ENCODE data around the gene CCSER1. TPM values are rescaled to one million over a fixed set of nuclear protein-coding genes. Genes with fewer than 3 reads are reported as not detected.

CCSER1 gene
- total RNA-seq, 1 donor from 2014 or later = 20.1 TPM

DNA sequence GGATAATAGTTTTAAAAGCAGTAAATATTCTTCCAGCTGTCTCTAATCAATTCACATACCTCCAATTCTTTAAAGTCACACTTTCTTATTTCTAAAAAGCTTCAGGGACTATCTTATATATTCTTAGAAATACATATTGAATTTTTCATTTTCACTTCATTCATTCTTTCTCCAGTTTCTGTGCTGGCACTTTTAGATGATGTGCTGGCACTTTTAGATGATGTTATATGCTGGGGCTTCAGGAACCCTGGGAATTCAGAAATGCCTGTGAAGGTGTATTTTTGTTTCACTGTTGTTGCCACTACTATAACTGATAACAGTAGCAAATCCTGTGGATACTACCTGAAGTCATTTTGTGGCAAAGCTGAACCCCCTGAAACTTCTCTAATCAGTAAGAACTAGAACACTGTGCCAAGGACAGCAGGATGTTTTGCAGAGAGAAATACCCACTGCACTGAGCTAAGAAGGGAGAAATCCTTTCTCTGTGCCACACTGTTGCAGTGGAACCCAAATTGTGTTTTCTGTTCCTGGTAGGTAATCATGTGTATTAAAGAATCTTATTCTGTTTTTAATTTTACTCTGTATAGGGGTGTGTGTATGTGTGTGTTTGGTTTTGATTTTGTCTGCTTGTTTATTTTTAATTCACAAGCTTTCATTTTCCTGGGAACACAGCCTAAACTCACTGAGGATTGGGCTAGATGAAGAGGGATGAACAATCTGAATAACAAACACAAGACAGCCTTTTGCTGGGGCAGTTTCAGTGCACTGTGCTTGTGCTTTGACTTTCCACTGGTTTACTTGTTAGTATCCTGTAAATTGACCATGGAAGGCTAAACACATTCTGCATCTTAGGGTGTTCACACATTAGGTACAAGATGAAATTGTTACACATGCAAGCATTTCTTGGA lies 898.3 kb downstream of the CCSER1 start:
- H3K27me3 Mint-ChIP-seq = no peaks in the 10 kb centered on the region
- DNase-seq (no peak), ATAC-seq (ENCODE audit: low read depth) (no peak)
- POLR2A ChIA-PET = no interaction called here
- CTCF ChIA-PET = no interaction called here
- H3K4me3 Mint-ChIP-seq = no peak overlapping the region
- intact Hi-C loops (cut with micrococcal nuclease) = no loop called here
- no peak overlapping the region for H3K27ac Mint-ChIP-seq
- H3K9me3 Mint-ChIP-seq = no peaks in the 10 kb centered on the region
- no peaks in the 10 kb centered on the region for H3K36me3 Mint-ChIP-seq (ENCODE audit: low read depth)
- TF ChIP-seq, protein P1, sequence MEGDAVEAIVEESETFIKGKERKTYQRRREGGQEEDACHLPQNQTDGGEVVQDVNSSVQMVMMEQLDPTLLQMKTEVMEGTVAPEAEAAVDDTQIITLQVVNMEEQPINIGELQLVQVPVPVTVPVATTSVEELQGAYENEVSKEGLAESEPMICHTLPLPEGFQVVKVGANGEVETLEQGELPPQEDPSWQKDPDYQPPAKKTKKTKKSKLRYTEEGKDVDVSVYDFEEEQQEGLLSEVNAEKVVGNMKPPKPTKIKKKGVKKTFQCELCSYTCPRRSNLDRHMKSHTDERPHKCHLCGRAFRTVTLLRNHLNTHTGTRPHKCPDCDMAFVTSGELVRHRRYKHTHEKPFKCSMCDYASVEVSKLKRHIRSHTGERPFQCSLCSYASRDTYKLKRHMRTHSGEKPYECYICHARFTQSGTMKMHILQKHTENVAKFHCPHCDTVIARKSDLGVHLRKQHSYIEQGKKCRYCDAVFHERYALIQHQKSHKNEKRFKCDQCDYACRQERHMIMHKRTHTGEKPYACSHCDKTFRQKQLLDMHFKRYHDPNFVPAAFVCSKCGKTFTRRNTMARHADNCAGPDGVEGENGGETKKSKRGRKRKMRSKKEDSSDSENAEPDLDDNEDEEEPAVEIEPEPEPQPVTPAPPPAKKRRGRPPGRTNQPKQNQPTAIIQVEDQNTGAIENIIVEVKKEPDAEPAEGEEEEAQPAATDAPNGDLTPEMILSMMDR (IDR thresholded peaks at IDR 0.05) = no peak
- no peaks in the 10 kb centered on the region for H3K4me1 Mint-ChIP-seq

DNA sequence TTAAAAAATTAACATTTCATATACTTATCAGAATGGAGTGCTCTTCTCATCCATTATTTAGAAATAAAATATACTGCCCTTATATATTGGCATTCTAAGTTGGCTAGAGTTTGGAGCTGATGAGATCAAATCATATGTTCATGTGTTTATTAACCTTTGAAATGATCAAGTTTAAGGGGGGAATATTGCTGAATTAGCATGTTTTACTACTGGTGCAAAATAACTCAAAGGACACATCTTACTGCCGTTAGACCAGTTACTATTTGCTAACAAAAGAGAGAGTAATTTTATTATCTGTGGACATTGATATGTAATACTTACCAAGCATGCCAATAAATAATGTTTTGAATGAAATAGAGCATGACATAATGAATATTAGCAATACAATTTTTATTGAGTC lies 901.0 kb downstream of the CCSER1 start:
- no peak overlapping the region for H3K4me3 Mint-ChIP-seq
- no peak overlapping the region for H3K27ac Mint-ChIP-seq
- ATAC-seq (ENCODE audit: low read depth) = no peak
- ChIA-PET CTCF (no interaction called here), POLR2A (no interaction called here)
- no peaks in the 10 kb centered on the region for H3K9me3 Mint-ChIP-seq
- no peak for DNase-seq
- H3K4me1 Mint-ChIP-seq = no peaks in the 10 kb centered on the region
- intact Hi-C loops (cut with micrococcal nuclease) = no loop called here
- no peaks in the 10 kb centered on the region for H3K36me3 Mint-ChIP-seq (ENCODE audit: low read depth)
- TF ChIP-seq, protein P1 (IDR thresholded peaks at IDR 0.05) = no peak
- no peaks in the 10 kb centered on the region for H3K27me3 Mint-ChIP-seq

DNA sequence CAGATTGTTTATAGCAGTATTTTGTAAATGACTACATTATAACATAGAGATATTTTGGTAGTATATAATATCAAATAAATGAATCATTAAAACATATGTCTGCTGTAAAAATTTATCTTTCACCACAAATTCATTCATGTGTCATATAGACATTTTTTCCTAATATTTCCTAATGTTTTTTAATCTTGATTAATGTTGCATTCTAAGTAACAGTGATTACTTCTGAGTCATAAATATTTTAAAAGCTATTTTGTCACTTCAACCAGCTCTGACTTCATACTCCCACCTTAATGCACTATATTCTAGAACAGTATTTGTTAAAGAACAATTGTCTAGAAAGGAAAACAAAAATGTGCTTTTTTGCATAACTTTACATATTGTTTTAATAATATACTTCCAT lies 904.6 kb downstream of the CCSER1 start:
- ATAC-seq (ENCODE audit: low read depth) (no peak), DNase-seq (no peak)
- CTCF ChIA-PET = no interaction called here
- no peaks in the 10 kb centered on the region for H3K4me1 Mint-ChIP-seq
- H3K9me3 Mint-ChIP-seq = no peaks in the 10 kb centered on the region
- TF ChIP-seq, protein P1 (IDR thresholded peaks at IDR 0.05) = no peak
- no peak overlapping the region for H3K27ac Mint-ChIP-seq
- H3K27me3 Mint-ChIP-seq = no peaks in the 10 kb centered on the region
- no peaks in the 10 kb centered on the region for H3K36me3 Mint-ChIP-seq (ENCODE audit: low read depth)
- no peak overlapping the region for H3K4me3 Mint-ChIP-seq
- intact Hi-C loops (cut with micrococcal nuclease) = no loop called here
- POLR2A ChIA-PET = no interaction called here

DNA sequence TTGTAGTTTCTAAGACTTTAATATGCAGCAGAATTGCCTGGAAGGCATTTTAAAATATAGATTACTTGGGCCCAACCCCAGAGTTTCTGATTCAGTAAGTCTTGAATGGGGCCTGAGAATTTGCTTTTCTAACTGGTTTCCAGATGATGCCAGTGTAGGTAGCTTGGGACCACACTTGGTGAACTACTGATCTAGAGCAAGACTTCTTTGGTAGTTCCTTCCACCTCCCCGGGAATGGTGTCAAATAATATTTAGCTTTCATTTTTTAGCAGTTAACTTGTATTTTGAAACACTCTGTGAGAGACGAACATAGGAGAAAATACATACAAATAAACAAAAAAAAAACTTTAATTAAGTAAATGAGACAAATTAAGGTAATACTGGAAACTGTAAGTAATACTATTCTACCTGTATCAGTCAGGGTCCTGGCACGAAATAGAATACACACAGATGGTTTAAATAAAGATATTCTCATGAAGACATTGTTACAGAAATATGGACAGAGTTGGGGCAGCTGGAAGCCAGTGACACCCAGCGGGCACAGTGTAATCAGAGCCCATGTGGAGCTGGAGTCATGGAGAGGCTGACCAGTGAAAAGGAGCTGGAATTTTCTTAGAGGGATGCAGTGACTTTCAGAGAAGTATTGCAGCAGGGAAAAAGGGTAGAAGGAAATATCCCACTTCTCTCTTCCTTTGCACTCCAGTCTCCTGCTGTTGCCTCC lies 905.7 kb downstream of the CCSER1 start:
- H3K9me3 Mint-ChIP-seq = no peaks in the 10 kb centered on the region
- H3K27me3 Mint-ChIP-seq = no peaks in the 10 kb centered on the region
- H3K4me3 Mint-ChIP-seq = no peak overlapping the region
- ATAC-seq (ENCODE audit: low read depth) (no peak), DNase-seq (no peak)
- H3K27ac Mint-ChIP-seq = no peak overlapping the region
- TF ChIP-seq, protein P1 (IDR thresholded peaks at IDR 0.05) = no peak
- intact Hi-C loops (cut with micrococcal nuclease) = no loop called here
- H3K4me1 Mint-ChIP-seq = no peaks in the 10 kb centered on the region
- ChIA-PET CTCF (no interaction called here), POLR2A (no interaction called here)
- no peaks in the 10 kb centered on the region for H3K36me3 Mint-ChIP-seq (ENCODE audit: low read depth)

DNA sequence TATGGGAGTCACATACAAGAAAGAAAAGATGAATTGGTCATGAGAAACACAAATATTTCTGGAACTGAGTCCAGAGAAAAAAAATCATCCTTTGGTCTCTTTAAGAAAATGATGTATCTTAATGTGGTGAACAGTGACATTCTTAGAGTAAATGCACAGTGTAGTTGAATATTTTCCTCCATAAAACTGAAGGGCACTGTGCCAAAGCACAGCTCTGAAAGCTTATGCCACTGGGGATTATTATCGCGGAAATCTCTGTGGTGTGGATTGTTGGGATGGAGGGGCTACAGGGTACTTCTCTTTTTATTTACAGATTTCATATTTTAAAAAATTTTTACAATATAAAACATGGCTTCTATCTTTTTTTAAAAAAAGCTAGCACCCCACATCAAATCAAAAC lies 908.1 kb downstream of the CCSER1 start:
- Mint-ChIP-seq H3K27me3 (no peaks in the 10 kb centered on the region), H3K4me3 (no peak overlapping the region), H3K9me3 (no peaks in the 10 kb centered on the region), H3K4me1 (no peaks in the 10 kb centered on the region), H3K27ac (no peak overlapping the region), H3K36me3 (ENCODE audit: low read depth) (no peaks in the 10 kb centered on the region)
- TF ChIP-seq, protein P1 (IDR thresholded peaks at IDR 0.05) = no peak
- intact Hi-C loops (cut with micrococcal nuclease) = no loop called here
- ATAC-seq (ENCODE audit: low read depth) (no peak), DNase-seq (no peak)
- POLR2A ChIA-PET = no interaction called here
- CTCF ChIA-PET = no interaction called here
